WTC11 (cell line): ENCODE measurements around the gene ECM2. TPM values are rescaled to one million over a fixed set of nuclear protein-coding genes. Genes with fewer than 3 reads are reported as not detected.
A peak's percentile ranks its signal among the peaks of the same experiment; 100 is the strongest.

Source experiments
- ATAC-seq: fragments of 200-7000 bp; cut with Tn5 transposase; 2 replicates; pipeline ENCODE4 v1.10.0; 2021; ENCODE audit warnings: mild to moderate bottlenecking, moderate library complexity
- CTCF ChIA-PET: fragments of 300-600 bp; sonication (Branson Sonifier 250); formaldehyde crosslinking; loops from one replicate; lab custom pipeline; 2021; ENCODE audit warnings: antibody characterized with exemption; lab: Charles Lee
- POLR2A ChIA-PET: fragments of 350-600 bp; sonication (Branson Sonifier 250); formaldehyde crosslinking; loops from one replicate; lab custom pipeline; 2021; ENCODE audit warnings: antibody characterized with exemption; lab: Charles Lee
- DNase-seq: peaks from one replicate; pipeline ENCODE4 v3.0.0; 2021; ENCODE audit warnings: low spot score
- H3K27ac Mint-ChIP-seq: 2 replicates; pipeline ENCODE4 v1.8.0; 2021; ENCODE audit warnings: mixed read lengths
- H3K27me3 Mint-ChIP-seq: 2 replicates; pipeline ENCODE4 v1.8.0; 2021; ENCODE audit warnings: low read depth, mild to moderate bottlenecking, moderate library complexity, mixed read lengths
- H3K36me3 Mint-ChIP-seq: 2 replicates; pipeline ENCODE4 v1.8.0; 2021; ENCODE audit warnings: mixed read lengths
- H3K4me1 Mint-ChIP-seq: 2 replicates; pipeline ENCODE4 v1.8.0; 2022; ENCODE audit warnings: mixed read lengths
- H3K4me3 Mint-ChIP-seq: 2 replicates; pipeline ENCODE4 v1.8.0; 2021; ENCODE audit warnings: mild to moderate bottlenecking, moderate library complexity, mixed read lengths
- H3K9me3 Mint-ChIP-seq: 2 replicates; pipeline ENCODE4 v1.8.0; 2021; ENCODE audit warnings: mixed read lengths
- CBFB ChIP-seq: sonication (generic); formaldehyde crosslinking; IDR thresholded peaks from 2 replicates; pipeline ENCODE4 v1.8.1; 2022; ENCODE audit warnings: mild to moderate bottlenecking, low read depth, missing genetic modification reagents
- CREM ChIP-seq: sonication (generic); formaldehyde crosslinking; IDR thresholded peaks from 2 replicates; pipeline ENCODE4 v1.8.1; 2022; ENCODE audit warnings: mild to moderate bottlenecking, missing genetic modification reagents, moderate library complexity
- IRF2 ChIP-seq: sonication (generic); formaldehyde crosslinking; IDR thresholded peaks from 2 replicates; pipeline ENCODE4 v1.8.0; 2022; ENCODE audit warnings: low read depth, missing genetic modification reagents, borderline replicate concordance
- JAZF1 ChIP-seq: fragments of 250-450 bp; sonication (Bioruptor Pico); IDR thresholded peaks from 2 replicates; pipeline ENCODE4 v1.9.0; 2021; ENCODE audit warnings: moderate library complexity, mild to moderate bottlenecking, inconsistent platforms
- MXD4 ChIP-seq: fragments of 250-450 bp; sonication (Bioruptor Pico); IDR thresholded peaks from 2 replicates; pipeline ENCODE4 v1.8.0; 2021; ENCODE audit warnings: mild to moderate bottlenecking, moderate library complexity, borderline replicate concordance
- NFATC4 ChIP-seq: fragments of 250-450 bp; sonication (Bioruptor Pico); IDR thresholded peaks from 2 replicates; pipeline ENCODE4 v1.9.0; 2021; ENCODE audit warnings: mild to moderate bottlenecking
- NFE2L1 ChIP-seq: sonication (generic); formaldehyde crosslinking; IDR thresholded peaks from 2 replicates; pipeline ENCODE4 v1.8.1; 2023; ENCODE audit warnings: missing genetic modification reagents
- NR3C1 ChIP-seq: sonication (generic); formaldehyde crosslinking; conservative IDR thresholded peaks from 2 replicates; pipeline ENCODE4 v1.8.1; 2023; ENCODE audit warnings: low read depth, mild to moderate bottlenecking, missing genetic modification reagents
- PRRX2 ChIP-seq: fragments of 250-450 bp; sonication (Bioruptor Pico); IDR thresholded peaks from 2 replicates; pipeline ENCODE4 v1.8.0; 2021; ENCODE audit warnings: mild to moderate bottlenecking
- SMAD4 ChIP-seq: sonication (generic); formaldehyde crosslinking; IDR thresholded peaks from 2 replicates; pipeline ENCODE4 v1.8.0; 2022; ENCODE audit warnings: mild to moderate bottlenecking, missing genetic modification reagents
- SP1 ChIP-seq: sonication (generic); formaldehyde crosslinking; conservative IDR thresholded peaks from 2 replicates; pipeline ENCODE4 v1.8.1; 2022; ENCODE audit warnings: missing genetic modification reagents
- TEAD4 ChIP-seq: sonication (generic); formaldehyde crosslinking; IDR thresholded peaks from 2 replicates; pipeline ENCODE4 v1.8.0; 2022; ENCODE audit warnings: mild to moderate bottlenecking, missing genetic modification reagents
- ZNF219 ChIP-seq: sonication (generic); formaldehyde crosslinking; IDR thresholded peaks from 2 replicates; pipeline ENCODE4 v1.8.0; 2023; ENCODE audit warnings: missing genetic modification reagents, mild to moderate bottlenecking, borderline replicate concordance
- ZNF317 ChIP-seq: sonication (generic); formaldehyde crosslinking; IDR thresholded peaks from 2 replicates; pipeline ENCODE4 v1.8.1; 2023; ENCODE audit warnings: low read depth, mild to moderate bottlenecking, moderate library complexity, missing genetic modification reagents, borderline replicate concordance
- total RNA-seq: library from RNA; stranded (reverse); gene quantifications from 3 replicates; pipeline ENCODE4 v1.2.3, GENCODE V29; 2021
- TF ChIP-seq, protein P1 (sequence below): fragments of 250-450 bp; sonication (Bioruptor Pico); IDR thresholded peaks from 2 replicates; pipeline ENCODE4 v1.9.0; 2021; ENCODE audit warnings: mild to moderate bottlenecking, borderline replicate concordance
- TF ChIP-seq, protein P2 (sequence below): sonication (generic); formaldehyde crosslinking; IDR thresholded peaks from 2 replicates; pipeline ENCODE4 v1.8.0; 2022; ENCODE audit warnings: mild to moderate bottlenecking, missing genetic modification reagents
- TF ChIP-seq, protein P3 (sequence below): fragments of 200-600 bp; IDR thresholded peaks from 2 replicates; pipeline ENCODE4 v1.8.0; 2022; ENCODE audit warnings: antibody characterized with exemption
- TF ChIP-seq, protein P4 (sequence below): fragments of 250-450 bp; sonication (Bioruptor Pico); conservative IDR thresholded peaks from 2 replicates; pipeline ENCODE4 v1.9.0; 2021; ENCODE audit warnings: mild to moderate bottlenecking
- TF ChIP-seq, protein P5 (sequence below): sonication (generic); formaldehyde crosslinking; IDR thresholded peaks from 2 replicates; pipeline ENCODE4 v1.8.1; 2022; ENCODE audit warnings: mild to moderate bottlenecking, missing genetic modification reagents, moderate library complexity, borderline replicate concordance
- TF ChIP-seq, protein P6 (sequence below): sonication (generic); formaldehyde crosslinking; IDR thresholded peaks from 2 replicates; pipeline ENCODE4 v1.8.1; 2022; ENCODE audit warnings: missing genetic modification reagents, borderline replicate concordance

The ECM2 gene
- total RNA-seq, 1 experiment from 2014 or later, result not detected

DNA sequence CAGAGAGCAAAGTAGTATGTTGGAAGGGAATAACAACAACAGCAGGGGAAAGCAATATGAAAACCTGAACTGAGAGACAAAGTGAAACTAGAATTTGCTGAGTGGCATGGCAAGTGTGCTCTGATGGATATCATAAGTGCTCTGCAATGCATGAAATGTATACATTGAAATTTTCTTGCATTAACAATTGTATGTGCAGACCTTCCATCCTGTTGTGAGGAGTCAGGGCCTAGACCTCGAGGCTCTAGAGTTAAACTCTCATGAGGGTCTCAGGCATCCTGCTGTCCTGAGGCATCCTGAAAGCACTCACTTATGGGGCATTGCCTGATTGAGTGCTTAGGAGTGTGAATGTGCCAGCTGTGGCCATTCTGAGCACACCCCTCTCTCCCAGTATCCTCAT is 1.1 kb downstream of the ECM2 start:
- DNase-seq (no peak), ATAC-seq (peak; percentile 52)
- ChIA-PET CTCF (interaction anchor here (1.4 kb wide), 1 partner anchor 33 kb away, joined by 3 read pairs; no protein-coding TSS in a partner anchor), POLR2A (no interaction called here)
- Mint-ChIP-seq H3K36me3 (no peaks in the 10 kb centered on the region), H3K4me3 (no peak overlapping the region), H3K4me1 (peaks cover 13% of the 10 kb centered on the region), H3K27ac (no peak overlapping the region), H3K27me3 (no peaks in the 10 kb centered on the region), H3K9me3 (no peaks in the 10 kb centered on the region)
- TF ChIP-seq SP1 (CRISPR knock-in tag) (no peak), PRRX2 (CRISPR knock-in tag) (no peak), CBFB (CRISPR knock-in tag) (no peak)

DNA sequence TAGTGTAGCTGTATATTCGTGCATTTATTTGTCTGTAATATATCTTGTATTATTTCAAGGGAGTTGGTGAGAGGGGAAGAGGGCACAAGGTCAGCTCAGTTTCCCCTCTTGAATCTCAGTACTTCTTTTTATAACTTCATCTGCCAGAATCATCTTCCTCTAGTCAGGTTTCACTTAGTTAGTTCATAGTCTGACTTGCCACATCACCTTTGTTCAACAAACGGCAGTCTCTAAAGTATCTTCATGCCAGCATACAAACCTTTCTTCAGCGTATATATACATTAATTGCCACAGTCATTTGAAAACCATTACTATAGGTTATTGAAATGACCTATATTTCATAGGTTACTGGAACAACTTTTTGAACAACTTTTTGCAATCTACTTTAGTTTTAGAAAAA is 1.6 kb downstream of the ECM2 start:
- no peak for DNase-seq
- no peaks in the 10 kb centered on the region for H3K9me3 Mint-ChIP-seq
- H3K4me1 Mint-ChIP-seq, result peaks cover 13% of the 10 kb centered on the region
- ChIA-PET POLR2A (no interaction called here), CTCF (interaction anchor here (1.4 kb wide), 1 partner anchor 32 kb away, joined by 3 read pairs; no protein-coding TSS in a partner anchor)
- no peak overlapping the region for H3K4me3 Mint-ChIP-seq
- H3K27me3 Mint-ChIP-seq, result no peaks in the 10 kb centered on the region
- TF ChIP-seq, protein P1, sequence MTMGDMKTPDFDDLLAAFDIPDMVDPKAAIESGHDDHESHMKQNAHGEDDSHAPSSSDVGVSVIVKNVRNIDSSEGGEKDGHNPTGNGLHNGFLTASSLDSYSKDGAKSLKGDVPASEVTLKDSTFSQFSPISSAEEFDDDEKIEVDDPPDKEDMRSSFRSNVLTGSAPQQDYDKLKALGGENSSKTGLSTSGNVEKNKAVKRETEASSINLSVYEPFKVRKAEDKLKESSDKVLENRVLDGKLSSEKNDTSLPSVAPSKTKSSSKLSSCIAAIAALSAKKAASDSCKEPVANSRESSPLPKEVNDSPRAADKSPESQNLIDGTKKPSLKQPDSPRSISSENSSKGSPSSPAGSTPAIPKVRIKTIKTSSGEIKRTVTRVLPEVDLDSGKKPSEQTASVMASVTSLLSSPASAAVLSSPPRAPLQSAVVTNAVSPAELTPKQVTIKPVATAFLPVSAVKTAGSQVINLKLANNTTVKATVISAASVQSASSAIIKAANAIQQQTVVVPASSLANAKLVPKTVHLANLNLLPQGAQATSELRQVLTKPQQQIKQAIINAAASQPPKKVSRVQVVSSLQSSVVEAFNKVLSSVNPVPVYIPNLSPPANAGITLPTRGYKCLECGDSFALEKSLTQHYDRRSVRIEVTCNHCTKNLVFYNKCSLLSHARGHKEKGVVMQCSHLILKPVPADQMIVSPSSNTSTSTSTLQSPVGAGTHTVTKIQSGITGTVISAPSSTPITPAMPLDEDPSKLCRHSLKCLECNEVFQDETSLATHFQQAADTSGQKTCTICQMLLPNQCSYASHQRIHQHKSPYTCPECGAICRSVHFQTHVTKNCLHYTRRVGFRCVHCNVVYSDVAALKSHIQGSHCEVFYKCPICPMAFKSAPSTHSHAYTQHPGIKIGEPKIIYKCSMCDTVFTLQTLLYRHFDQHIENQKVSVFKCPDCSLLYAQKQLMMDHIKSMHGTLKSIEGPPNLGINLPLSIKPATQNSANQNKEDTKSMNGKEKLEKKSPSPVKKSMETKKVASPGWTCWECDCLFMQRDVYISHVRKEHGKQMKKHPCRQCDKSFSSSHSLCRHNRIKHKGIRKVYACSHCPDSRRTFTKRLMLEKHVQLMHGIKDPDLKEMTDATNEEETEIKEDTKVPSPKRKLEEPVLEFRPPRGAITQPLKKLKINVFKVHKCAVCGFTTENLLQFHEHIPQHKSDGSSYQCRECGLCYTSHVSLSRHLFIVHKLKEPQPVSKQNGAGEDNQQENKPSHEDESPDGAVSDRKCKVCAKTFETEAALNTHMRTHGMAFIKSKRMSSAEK (CRISPR knock-in tag), result no peak
- TF ChIP-seq CREM (CRISPR knock-in tag), result no peak
- TF ChIP-seq SMAD4 (CRISPR knock-in tag), result no peak
- no peak for TF ChIP-seq ZNF317 (CRISPR knock-in tag)
- TF ChIP-seq, protein P2, sequence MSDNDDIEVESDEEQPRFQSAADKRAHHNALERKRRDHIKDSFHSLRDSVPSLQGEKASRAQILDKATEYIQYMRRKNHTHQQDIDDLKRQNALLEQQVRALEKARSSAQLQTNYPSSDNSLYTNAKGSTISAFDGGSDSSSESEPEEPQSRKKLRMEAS (CRISPR knock-in tag), result no peak
- TF ChIP-seq MXD4 (CRISPR knock-in tag), result no peak
- TF ChIP-seq, protein P3, sequence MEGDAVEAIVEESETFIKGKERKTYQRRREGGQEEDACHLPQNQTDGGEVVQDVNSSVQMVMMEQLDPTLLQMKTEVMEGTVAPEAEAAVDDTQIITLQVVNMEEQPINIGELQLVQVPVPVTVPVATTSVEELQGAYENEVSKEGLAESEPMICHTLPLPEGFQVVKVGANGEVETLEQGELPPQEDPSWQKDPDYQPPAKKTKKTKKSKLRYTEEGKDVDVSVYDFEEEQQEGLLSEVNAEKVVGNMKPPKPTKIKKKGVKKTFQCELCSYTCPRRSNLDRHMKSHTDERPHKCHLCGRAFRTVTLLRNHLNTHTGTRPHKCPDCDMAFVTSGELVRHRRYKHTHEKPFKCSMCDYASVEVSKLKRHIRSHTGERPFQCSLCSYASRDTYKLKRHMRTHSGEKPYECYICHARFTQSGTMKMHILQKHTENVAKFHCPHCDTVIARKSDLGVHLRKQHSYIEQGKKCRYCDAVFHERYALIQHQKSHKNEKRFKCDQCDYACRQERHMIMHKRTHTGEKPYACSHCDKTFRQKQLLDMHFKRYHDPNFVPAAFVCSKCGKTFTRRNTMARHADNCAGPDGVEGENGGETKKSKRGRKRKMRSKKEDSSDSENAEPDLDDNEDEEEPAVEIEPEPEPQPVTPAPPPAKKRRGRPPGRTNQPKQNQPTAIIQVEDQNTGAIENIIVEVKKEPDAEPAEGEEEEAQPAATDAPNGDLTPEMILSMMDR, result no peak
- no peak for TF ChIP-seq JAZF1
- no peak for TF ChIP-seq NFE2L1 (CRISPR knock-in tag)
- no peak for TF ChIP-seq ZNF219
- TF ChIP-seq, protein P4, sequence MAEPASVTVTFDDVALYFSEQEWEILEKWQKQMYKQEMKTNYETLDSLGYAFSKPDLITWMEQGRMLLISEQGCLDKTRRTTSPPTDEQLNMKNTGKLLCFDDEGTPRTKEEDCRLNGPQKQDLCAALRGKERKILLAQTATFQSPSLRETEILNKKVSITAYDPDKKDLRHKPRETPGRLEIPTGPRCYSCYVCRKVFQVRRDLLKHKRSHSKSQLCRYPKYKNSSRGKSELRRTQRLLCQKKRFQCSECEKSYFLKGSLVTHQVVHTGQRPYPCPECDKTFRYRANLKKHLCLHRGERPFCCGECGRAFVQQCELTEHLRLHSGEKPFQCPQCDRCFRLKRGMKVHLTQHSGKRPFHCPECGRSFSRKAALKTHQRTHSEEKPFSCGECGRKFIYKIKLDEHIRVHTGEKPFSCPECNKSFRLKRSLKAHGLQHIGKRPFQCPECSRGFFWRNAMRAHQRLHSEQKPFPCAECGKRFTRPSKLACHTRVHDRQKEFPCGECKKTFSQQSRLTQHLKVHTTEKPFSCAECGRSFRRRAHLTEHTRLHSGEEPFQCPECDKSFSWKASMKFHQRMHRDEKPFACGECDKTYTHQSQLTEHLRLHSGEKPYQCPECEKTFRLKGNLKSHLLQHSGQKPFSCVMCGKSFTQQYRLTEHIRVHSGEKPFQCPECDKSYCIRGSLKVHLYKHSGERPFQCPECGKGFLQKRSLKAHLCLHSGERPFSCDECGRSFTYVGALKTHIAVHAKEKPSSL (CRISPR knock-in tag), result no peak
- TF ChIP-seq IRF2 (CRISPR knock-in tag), result no peak
- TF ChIP-seq, protein P5, sequence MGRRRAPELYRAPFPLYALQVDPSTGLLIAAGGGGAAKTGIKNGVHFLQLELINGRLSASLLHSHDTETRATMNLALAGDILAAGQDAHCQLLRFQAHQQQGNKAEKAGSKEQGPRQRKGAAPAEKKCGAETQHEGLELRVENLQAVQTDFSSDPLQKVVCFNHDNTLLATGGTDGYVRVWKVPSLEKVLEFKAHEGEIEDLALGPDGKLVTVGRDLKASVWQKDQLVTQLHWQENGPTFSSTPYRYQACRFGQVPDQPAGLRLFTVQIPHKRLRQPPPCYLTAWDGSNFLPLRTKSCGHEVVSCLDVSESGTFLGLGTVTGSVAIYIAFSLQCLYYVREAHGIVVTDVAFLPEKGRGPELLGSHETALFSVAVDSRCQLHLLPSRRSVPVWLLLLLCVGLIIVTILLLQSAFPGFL (CRISPR knock-in tag), result no peak
- TF ChIP-seq TEAD4 (CRISPR knock-in tag), result no peak
- no peak for TF ChIP-seq NFATC4 (CRISPR knock-in tag)
- no peak for TF ChIP-seq NR3C1 (CRISPR knock-in tag)
- TF ChIP-seq, protein P6, sequence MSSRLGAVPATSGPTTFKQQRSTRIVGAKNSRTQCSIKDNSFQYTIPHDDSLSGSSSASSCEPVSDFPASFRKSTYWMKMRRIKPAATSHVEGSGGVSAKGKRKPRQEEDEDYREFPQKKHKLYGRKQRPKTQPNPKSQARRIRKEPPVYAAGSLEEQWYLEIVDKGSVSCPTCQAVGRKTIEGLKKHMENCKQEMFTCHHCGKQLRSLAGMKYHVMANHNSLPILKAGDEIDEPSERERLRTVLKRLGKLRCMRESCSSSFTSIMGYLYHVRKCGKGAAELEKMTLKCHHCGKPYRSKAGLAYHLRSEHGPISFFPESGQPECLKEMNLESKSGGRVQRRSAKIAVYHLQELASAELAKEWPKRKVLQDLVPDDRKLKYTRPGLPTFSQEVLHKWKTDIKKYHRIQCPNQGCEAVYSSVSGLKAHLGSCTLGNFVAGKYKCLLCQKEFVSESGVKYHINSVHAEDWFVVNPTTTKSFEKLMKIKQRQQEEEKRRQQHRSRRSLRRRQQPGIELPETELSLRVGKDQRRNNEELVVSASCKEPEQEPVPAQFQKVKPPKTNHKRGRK (CRISPR knock-in tag), result no peak
- H3K36me3 Mint-ChIP-seq, result no peaks in the 10 kb centered on the region
- H3K27ac Mint-ChIP-seq, result peak overlapping the region; percentile 24; the same call in 1 of the 2 replicates
- no peak for ATAC-seq
